DMS79 treated with DMSO at 0.1 percent for 48 hours (cell line): ENCODE results near the gene PAX7.
A peak's percentile ranks its signal among the peaks of the same experiment; 100 is the strongest.
"Not testable (repeated sequence)": the region's sequence is repeated elsewhere in the genome, so short reads cannot be mapped to it uniquely, and the experiment has no call there.

Experiments
- DNase-seq: peaks from one replicate; lab custom pipeline; 2025; lab: John Stamatoyannopoulos, UW

PAX7 gene

GRCh38 chr1:18630511-18631495 is at the start of gene PAX7:
Gene PAX7 (plus strand): TSS chr1:18630846. CDS start chr1:18631604, 758 bp downstream.
- DNase-seq: no peak

- DNase-seq: peak; percentile 41
Measured at GRCh38 chr1:18581420-18581880, 49.2 kb upstream of the PAX7 start.

- no peak for DNase-seq
Measured at GRCh38 chr1:18582890-18583289, 47.8 kb upstream of the PAX7 start.

- DNase-seq: no peak
Measured at GRCh38 chr1:18583326-18583941, 47.2 kb upstream of the PAX7 start.

- not testable (repeated sequence) for DNase-seq
Measured at GRCh38 chr1:18586016-18586415, 44.6 kb upstream of the PAX7 start.

DNA sequence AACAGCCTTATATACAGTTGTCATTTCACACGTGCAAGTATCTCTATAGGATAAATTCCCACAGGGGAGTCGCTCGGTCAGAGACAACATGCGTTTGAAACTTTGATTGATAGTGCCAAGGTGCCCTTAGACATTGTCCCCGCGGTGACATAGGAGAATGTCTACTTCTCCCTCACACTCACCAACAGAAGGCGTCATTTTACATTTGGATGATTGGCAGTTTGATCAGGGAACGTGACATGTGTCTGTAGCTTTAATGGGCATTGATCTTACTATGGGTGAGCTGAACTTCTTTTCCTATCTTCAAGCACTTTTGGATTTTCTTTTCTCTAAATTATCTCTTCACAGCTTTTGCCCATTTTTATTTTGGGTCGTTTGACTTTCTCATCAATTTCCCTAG is 42.6 kb upstream of the PAX7 start:
- no peak for DNase-seq

DNA sequence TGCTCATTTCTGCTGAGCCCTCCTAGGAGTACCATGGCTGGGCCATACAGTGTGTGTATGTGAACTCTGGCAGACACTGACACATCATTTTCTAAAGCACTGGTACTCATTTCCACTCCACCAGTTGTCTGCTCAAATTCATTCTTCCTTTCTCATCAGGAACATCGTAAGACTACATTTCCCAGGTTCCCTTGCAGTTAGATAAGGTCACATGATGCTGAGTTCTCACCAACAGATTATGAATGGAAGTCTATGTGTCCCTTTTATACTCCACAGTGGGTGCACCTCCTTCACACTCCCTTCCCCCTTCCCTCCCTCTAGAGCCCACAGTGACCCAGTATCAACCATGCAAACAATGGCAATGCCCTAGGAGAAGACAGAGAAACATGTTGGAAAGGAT is 38.3 kb upstream of the PAX7 start:
- no peak for DNase-seq

DNA sequence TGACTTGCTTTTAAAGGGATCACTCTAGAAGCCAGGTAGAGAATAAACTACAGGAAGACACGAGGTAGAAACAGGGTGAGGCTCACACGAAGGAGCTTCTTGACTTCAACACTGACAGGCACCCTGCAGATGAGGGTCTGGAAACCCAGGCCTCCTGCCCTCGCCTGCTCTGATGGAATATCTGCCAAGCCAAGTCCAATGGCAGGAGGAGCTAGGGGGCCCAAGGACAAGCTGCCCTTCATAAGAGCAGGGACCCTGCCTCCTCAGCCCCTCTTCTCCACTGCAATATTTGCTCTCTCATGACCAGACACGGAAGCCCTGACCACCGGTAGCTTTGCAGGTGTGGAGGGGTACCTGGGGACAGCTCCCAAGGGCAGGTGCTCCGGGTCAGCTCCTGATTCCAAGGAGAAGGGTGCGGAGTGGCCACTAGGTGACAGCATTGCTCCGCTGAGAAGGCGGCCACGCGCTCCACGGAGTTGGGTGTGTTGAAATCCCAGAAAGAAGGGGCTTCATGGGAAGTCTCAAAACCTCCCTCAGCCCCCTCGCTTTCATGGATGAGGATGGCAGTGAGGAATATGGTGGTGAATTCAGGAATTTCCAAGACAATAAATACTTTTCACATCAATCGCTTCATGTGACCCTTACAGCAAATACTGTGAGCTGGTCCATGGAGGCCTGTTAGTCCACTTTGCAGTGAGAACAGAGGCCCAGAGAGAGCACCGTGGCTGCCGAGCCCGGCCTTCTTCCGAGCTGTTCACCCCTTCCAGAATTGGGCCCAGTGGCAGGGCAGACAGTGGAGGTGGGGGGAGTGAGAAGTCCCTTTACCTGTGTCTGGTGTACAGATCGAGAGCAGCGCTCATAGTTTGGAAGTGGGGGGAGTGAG is 33.2 kb upstream of the PAX7 start:
- DNase-seq: peak; percentile 52

DNA sequence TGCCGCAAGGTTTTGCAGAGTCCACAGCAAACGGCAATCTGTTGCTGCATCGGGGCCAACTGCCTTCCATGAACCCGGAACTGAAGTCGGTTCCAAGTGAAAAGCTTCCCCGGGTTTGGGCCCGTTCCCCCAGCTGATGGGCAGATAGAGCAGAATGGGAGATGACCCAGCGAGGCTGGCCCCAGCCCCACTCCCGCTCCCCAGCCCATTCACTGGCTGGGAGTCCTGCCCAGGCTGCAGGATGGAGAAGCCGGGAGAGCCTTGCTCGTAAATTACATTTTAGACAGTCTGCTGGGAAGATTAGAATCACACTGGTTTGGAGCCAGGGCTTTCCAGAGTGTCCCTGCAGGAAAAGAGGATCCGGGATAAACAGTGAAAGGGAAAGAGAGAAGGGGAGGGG is 31.6 kb upstream of the PAX7 start:
- DNase-seq: no peak

DNA sequence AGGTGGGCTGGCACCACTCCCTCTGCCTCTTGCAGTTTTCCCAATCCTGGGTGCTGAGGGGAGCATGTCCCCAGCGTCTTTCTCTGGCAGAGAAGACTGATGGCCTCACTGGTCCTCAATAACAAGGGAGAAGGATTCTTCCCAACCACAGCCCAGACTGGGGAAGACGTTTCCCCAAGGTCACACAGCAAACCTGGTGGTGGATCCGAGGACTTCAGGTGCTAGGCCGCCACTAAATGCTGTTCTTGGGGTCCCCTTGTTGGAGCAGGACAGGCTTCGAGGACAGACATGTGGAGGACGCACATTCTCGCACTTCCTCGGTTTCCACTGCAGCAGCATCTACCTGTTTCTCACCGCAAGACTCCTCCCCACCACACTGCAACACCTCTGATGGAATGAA is 30.9 kb upstream of the PAX7 start:
- DNase-seq: no peak

DNA sequence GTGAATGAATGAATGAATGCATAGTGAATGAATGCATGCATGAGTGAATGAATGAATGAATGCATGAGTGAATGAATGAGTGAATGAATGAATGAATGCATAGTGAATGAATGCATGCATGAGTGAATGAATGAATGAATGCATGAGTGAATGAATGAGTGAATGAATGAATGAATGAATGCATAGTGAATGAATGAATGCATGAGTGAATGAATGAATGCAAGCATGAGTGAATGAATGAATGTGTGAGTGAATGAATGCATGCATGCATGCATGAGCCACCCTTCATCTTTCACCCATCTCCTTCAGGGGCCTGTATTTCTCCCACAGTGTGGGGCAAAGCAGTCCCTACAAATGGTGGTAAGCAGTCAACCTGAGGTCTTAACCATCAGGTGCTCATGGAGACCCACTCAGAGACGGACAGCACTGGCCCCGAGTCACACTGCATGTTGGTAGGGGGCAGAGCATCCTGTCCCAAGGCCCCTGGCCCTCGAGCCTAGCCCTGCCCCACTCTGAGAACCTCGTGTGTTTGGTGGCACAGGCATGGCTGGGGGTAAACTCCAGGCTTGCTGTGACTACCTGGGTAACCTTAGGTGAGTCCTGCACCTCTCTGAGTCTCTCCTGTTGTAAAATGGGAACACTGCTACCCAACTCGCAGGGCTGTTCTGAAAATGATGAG is 28.0 kb upstream of the PAX7 start:
- no peak for DNase-seq

DNA sequence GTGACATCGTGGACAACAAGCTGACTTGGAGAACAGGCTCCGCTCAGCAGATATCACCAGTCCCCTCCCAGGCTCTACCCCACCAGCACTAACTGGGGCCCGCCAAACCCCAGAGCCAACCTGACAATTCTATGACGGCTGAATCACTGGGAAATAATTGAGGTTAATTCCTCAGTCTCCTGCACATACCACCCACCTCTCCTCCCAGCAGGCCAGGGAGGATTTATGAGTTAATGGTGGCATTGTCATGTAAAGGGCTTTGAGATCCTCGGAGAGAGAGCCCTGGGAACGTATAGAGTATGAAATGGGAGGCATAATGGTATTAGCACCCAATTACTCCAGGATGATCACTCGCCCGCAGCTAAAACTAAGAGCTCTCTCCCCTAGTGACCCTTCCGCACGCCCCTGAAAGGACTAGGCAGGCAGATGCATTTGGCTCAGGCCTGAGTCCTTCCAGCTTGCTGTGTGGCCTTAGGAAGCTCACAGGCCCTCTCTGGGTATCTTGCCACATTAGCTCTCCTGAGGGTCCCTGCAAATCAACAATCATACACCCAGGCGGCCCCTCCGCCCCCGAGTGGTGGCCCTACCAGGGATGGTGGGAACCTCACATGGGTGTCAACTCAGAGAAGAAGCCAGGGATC is 27.3 kb upstream of the PAX7 start:
- no peak for DNase-seq

GRCh38 chr1:18606443-18607288 is 24.0 kb upstream of the PAX7 start:
- peak; percentile 48 for DNase-seq

DNA sequence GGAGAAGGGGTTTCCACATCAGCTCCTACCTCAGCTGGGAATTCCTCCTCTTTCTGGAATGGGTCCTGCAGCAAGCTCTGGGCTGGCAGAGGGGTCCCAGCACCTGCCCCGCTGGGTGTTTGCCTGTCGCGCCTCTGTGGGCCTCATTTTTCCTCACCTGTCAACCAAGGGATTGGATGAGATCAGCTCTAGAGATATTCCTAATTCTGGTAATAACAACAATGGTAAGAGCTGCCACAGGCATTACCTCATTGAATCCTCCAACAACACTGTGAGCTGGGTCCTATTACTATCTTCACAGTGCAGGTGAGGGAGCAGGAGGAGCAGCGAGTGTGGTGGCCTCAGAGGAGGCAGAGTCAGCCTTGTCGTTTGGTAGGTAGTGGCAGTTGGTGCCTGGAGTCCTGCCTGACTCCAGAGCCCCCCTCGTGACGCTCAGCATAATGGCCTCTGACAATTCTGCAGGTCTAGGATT is 23.3 kb upstream of the PAX7 start:
- no peak for DNase-seq

GRCh38 chr1:18608534-18608933 is 22.1 kb upstream of the PAX7 start:
- no peak for DNase-seq

- no peak for DNase-seq
Measured at GRCh38 chr1:18611311-18611710, 19.3 kb upstream of the PAX7 start.

GRCh38 chr1:18612073-18612472 is 18.6 kb upstream of the PAX7 start:
- DNase-seq: no peak

- no peak for DNase-seq
Measured at GRCh38 chr1:18614069-18614735, 16.4 kb upstream of the PAX7 start.
